PC-9 (cell line): Measurements from ENCODE around the gene PNPLA7.

Source experiments
- CTCF ChIP-seq: fragments of 200-600 bp; sonication (generic); conservative IDR thresholded peaks from 2 replicates; pipeline ENCODE4 v1.6.1; 2017; ENCODE audit warnings: mixed run types, antibody characterized with exemption, mild to moderate bottlenecking, moderate library complexity
- EZH2 ChIP-seq: fragments of 200-600 bp; sonication (generic); IDR thresholded peaks from 2 replicates; pipeline ENCODE4 v1.8.0; 2017; ENCODE audit warnings: antibody characterized with exemption, low read depth

- TF ChIP-seq CTCF: no peak
- no peak for TF ChIP-seq EZH2
Observed at GRCh38 chr9:137579259-137579604, 29.0 kb upstream of the PNPLA7 start.
